Activated T-helper 1 cell treated with anti-CD3 and anti-CD28 coated beads, Interleukin-12 subunit alpha, Interleukin-12 subunit beta, Interleukin-2, Interleukin-4 antibody, amounts not matched to agents 30 ng/mL and 10 ng/mL and 1 ng/mL, durations not matched to agents 14 hours and 24 hours and 36 hours (primary cell): Measurements from ENCODE around the gene ETHE1. TPM values are rescaled to one million over a fixed set of nuclear protein-coding genes. Genes with fewer than 3 reads are reported as not detected.
"Not testable (repeated sequence)": the region's sequence is repeated elsewhere in the genome, so short reads cannot be mapped to it uniquely, and the experiment has no call there.

ENCODE experiments used
- DNase-seq: peaks from one replicate; pipeline ENCODE4 v3.0.0; 2021; ENCODE audit warnings: low spot score
- H3K27ac Mint-ChIP-seq: one replicate; pipeline ENCODE4 v1.8.0; 2021; ENCODE audit warnings: mild to moderate bottlenecking, mixed read lengths
- H3K27me3 Mint-ChIP-seq: one replicate; pipeline ENCODE4 v1.8.0; 2022; ENCODE audit warnings: mild to moderate bottlenecking, moderate library complexity, mixed read lengths; ENCODE audit not compliant: insufficient read depth
- H3K36me3 Mint-ChIP-seq: one replicate; pipeline ENCODE4 v1.8.0; 2021; ENCODE audit warnings: low read depth, mixed read lengths
- H3K4me1 Mint-ChIP-seq: one replicate; pipeline ENCODE4 v1.8.0; 2021; ENCODE audit warnings: low read depth, mixed read lengths
- H3K4me3 Mint-ChIP-seq: one replicate; pipeline ENCODE4 v1.8.0; 2021; ENCODE audit warnings: mild to moderate bottlenecking, moderate library complexity, mixed read lengths
- H3K9me3 Mint-ChIP-seq: one replicate; pipeline ENCODE4 v1.8.0; 2021; ENCODE audit warnings: mixed read lengths
- intact Hi-C: fragments of 100-400 bp; cut with micrococcal nuclease; formaldehyde crosslinking; loops from one replicate; pipeline ENCODE4 v1.15.1; 2024
- total RNA-seq: library from RNA; stranded (reverse); gene quantifications from 2 replicates; pipeline ENCODE4 v1.2.3, GENCODE V29; 2022

ETHE1 gene
- total RNA-seq, 1 donor from 2014 or later, result 55.4 TPM

GRCh38 chr19:43527860-43528622 lies 1.0 kb upstream of the ETHE1 start:
- no peaks in the 10 kb centered on the region for H3K9me3 Mint-ChIP-seq
- H3K27ac Mint-ChIP-seq, result no peak overlapping the region
- no peak for DNase-seq
- intact Hi-C loops, result loop anchor here (1.0 to 5.0 kb wide), 2 partner anchors 65 to 239 kb away; no protein-coding TSS in a partner anchor
- H3K4me1 Mint-ChIP-seq, result peaks cover 37% of the 10 kb centered on the region
- no peaks in the 10 kb centered on the region for H3K36me3 Mint-ChIP-seq
- H3K27me3 Mint-ChIP-seq, result no peaks in the 10 kb centered on the region
- H3K4me3 Mint-ChIP-seq, result no peak overlapping the region

- Mint-ChIP-seq H3K36me3 (peaks cover 2% of the 10 kb centered on the region), H3K27ac (peak overlapping the region; percentile 77), H3K4me3 (peak overlapping the region; percentile 79), H3K27me3 (no peaks in the 10 kb centered on the region), H3K4me1 (peaks cover 31% of the 10 kb centered on the region), H3K9me3 (no peaks in the 10 kb centered on the region)
- intact Hi-C loops, result loop anchor here (1.0 to 5.0 kb wide), 3 partner anchors 7 to 241 kb away; partner anchors contain the start of genes PHLDB3 and ZNF575
- DNase-seq, result no peak
Measured at GRCh38 chr19:43525836-43526771, 897 bp downstream of the ETHE1 start.

GRCh38 chr19:43524922-43525835 lies 1.8 kb downstream of the ETHE1 start:
- Mint-ChIP-seq H3K36me3 (peaks cover 2% of the 10 kb centered on the region), H3K27me3 (no peaks in the 10 kb centered on the region), H3K4me1 (peaks cover 31% of the 10 kb centered on the region), H3K9me3 (no peaks in the 10 kb centered on the region), H3K4me3 (peak overlapping the region; percentile 79), H3K27ac (peak overlapping the region; percentile 77)
- intact Hi-C loops, result loop anchor here (1.0 to 5.0 kb wide), 3 partner anchors 8 to 242 kb away; partner anchors contain the start of genes PHLDB3 and ZNF575
- no peak for DNase-seq

- DNase-seq, H3K4me3 Mint-ChIP-seq, H3K27me3 Mint-ChIP-seq, H3K9me3 Mint-ChIP-seq, H3K27ac Mint-ChIP-seq, H3K36me3 Mint-ChIP-seq, intact Hi-C loops: not testable (repeated sequence)
- peaks cover 38% of the 10 kb centered on the region for H3K4me1 Mint-ChIP-seq
Measured at GRCh38 chr19:43523696-43524095, 3.3 kb downstream of the ETHE1 start.

GRCh38 chr19:43522929-43523328 lies 4.1 kb downstream of the ETHE1 start:
- no peak overlapping the region for H3K4me3 Mint-ChIP-seq
- DNase-seq, result no peak
- peaks cover 5% of the 10 kb centered on the region for H3K36me3 Mint-ChIP-seq
- no peaks in the 10 kb centered on the region for H3K27me3 Mint-ChIP-seq
- no peaks in the 10 kb centered on the region for H3K9me3 Mint-ChIP-seq
- intact Hi-C loops, result no loop called here
- peaks cover 33% of the 10 kb centered on the region for H3K4me1 Mint-ChIP-seq
- peak overlapping the region; percentile 53 for H3K27ac Mint-ChIP-seq

GRCh38 chr19:43519436-43520088 lies 7.4 kb downstream of the ETHE1 start:
- H3K9me3 Mint-ChIP-seq, result no peaks in the 10 kb centered on the region
- peak; percentile 63 for DNase-seq
- peaks cover 14% of the 10 kb centered on the region for H3K4me1 Mint-ChIP-seq
- H3K27ac Mint-ChIP-seq, result peak overlapping the region; percentile 32
- intact Hi-C loops, result loop anchor here (1.0 to 2.0 kb wide), 4 partner anchors 13 to 86 kb away; partner anchors contain the start of genes PHLDB3 and ZNF575
- H3K27me3 Mint-ChIP-seq, result no peaks in the 10 kb centered on the region
- peaks cover 15% of the 10 kb centered on the region for H3K36me3 Mint-ChIP-seq
- peak overlapping the region; percentile 1 for H3K4me3 Mint-ChIP-seq

- no peaks in the 10 kb centered on the region for H3K27me3 Mint-ChIP-seq
- no peaks in the 10 kb centered on the region for H3K9me3 Mint-ChIP-seq
- no peak overlapping the region for H3K4me3 Mint-ChIP-seq
- peaks cover 11% of the 10 kb centered on the region for H3K4me1 Mint-ChIP-seq
- no peak overlapping the region for H3K27ac Mint-ChIP-seq
- peaks cover 17% of the 10 kb centered on the region for H3K36me3 Mint-ChIP-seq
- intact Hi-C loops, result loop anchor here (2.0 kb wide), 1 partner anchor 15 kb away; the partner anchor contains the start of gene ZNF575
- no peak for DNase-seq
Measured at GRCh38 chr19:43518051-43518450, 8.9 kb downstream of the ETHE1 start.

GRCh38 chr19:43512399-43512798 lies 14.6 kb downstream of the ETHE1 start:
- H3K27me3 Mint-ChIP-seq, H3K4me1 Mint-ChIP-seq, H3K9me3 Mint-ChIP-seq, H3K4me3 Mint-ChIP-seq, DNase-seq, H3K27ac Mint-ChIP-seq, intact Hi-C loops: not testable (repeated sequence)
- peaks cover 36% of the 10 kb centered on the region for H3K36me3 Mint-ChIP-seq

- no peak for DNase-seq
- no peaks in the 10 kb centered on the region for H3K4me1 Mint-ChIP-seq
- peaks cover 33% of the 10 kb centered on the region for H3K36me3 Mint-ChIP-seq
- no peaks in the 10 kb centered on the region for H3K27me3 Mint-ChIP-seq
- intact Hi-C loops, result no loop called here
- H3K4me3 Mint-ChIP-seq, result no peak overlapping the region
- H3K27ac Mint-ChIP-seq, result no peak overlapping the region
- H3K9me3 Mint-ChIP-seq, result no peaks in the 10 kb centered on the region
Measured at GRCh38 chr19:43511324-43511723, 15.7 kb downstream of the ETHE1 start.

- intact Hi-C loops, result no loop called here
Measured at GRCh38 chr19:43510713-43511112, 16.3 kb downstream of the ETHE1 start.

GRCh38 chr19:43507880-43508279 lies 19.1 kb downstream of the ETHE1 start:
- no peak for DNase-seq
- H3K36me3 Mint-ChIP-seq, result peaks cover 35% of the 10 kb centered on the region
- no peaks in the 10 kb centered on the region for H3K27me3 Mint-ChIP-seq
- H3K9me3 Mint-ChIP-seq, result no peaks in the 10 kb centered on the region
- intact Hi-C loops, result no loop called here
- peaks cover 13% of the 10 kb centered on the region for H3K4me1 Mint-ChIP-seq
- peak overlapping the region; percentile 9 for H3K27ac Mint-ChIP-seq
- no peak overlapping the region for H3K4me3 Mint-ChIP-seq

More at GRCh38 chr19:43510713-43511112, 16.3 kb downstream of the ETHE1 start:
- DNase-seq, result no peak
- Mint-ChIP-seq H3K27me3 (no peaks in the 10 kb centered on the region), H3K9me3 (no peaks in the 10 kb centered on the region), H3K27ac (no peak overlapping the region), H3K4me1 (no peaks in the 10 kb centered on the region), H3K4me3 (no peak overlapping the region), H3K36me3 (peaks cover 36% of the 10 kb centered on the region)
